Measurements from ENCODE around the gene OSBPL8.

DNA sequence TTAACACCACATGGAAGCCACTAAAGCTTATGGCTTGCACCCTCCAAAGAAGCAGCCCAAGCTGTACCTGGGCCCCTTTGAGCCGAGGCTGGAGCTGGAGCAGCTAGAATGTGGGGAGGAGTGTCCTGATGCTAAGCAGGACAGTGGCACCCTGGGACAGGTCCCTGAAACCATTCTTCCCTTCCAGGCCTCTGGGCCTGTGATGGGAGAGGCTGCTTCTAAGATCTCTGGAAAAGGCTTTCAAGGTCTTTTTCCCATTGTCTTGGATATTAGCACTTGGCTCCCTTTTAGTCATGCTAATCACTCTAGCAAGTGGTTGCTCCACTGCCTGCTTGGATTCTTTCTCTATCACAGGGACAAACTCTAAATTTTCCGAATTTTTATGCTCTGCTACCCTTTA, 40.9 kb downstream of the OSBPL8 start:
- TF ChIP-seq POLR2A (IDR thresholded peaks at IDR 0.05) (no peak), POLR2AphosphoS5 (IDR thresholded peaks at IDR 0.05) (no peak), EP300 (IDR thresholded peaks at IDR 0.05) (no peak)
- TF ChIP-seq, protein P1, sequence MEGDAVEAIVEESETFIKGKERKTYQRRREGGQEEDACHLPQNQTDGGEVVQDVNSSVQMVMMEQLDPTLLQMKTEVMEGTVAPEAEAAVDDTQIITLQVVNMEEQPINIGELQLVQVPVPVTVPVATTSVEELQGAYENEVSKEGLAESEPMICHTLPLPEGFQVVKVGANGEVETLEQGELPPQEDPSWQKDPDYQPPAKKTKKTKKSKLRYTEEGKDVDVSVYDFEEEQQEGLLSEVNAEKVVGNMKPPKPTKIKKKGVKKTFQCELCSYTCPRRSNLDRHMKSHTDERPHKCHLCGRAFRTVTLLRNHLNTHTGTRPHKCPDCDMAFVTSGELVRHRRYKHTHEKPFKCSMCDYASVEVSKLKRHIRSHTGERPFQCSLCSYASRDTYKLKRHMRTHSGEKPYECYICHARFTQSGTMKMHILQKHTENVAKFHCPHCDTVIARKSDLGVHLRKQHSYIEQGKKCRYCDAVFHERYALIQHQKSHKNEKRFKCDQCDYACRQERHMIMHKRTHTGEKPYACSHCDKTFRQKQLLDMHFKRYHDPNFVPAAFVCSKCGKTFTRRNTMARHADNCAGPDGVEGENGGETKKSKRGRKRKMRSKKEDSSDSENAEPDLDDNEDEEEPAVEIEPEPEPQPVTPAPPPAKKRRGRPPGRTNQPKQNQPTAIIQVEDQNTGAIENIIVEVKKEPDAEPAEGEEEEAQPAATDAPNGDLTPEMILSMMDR (IDR thresholded peaks at IDR 0.05) = no peak

All from stomach (tissue), 4 donors.